ENCODE measurements around the gene TLR7.
A peak's percentile ranks its signal among the peaks of the same experiment; 100 is the strongest.

TLR7 gene

DNA sequence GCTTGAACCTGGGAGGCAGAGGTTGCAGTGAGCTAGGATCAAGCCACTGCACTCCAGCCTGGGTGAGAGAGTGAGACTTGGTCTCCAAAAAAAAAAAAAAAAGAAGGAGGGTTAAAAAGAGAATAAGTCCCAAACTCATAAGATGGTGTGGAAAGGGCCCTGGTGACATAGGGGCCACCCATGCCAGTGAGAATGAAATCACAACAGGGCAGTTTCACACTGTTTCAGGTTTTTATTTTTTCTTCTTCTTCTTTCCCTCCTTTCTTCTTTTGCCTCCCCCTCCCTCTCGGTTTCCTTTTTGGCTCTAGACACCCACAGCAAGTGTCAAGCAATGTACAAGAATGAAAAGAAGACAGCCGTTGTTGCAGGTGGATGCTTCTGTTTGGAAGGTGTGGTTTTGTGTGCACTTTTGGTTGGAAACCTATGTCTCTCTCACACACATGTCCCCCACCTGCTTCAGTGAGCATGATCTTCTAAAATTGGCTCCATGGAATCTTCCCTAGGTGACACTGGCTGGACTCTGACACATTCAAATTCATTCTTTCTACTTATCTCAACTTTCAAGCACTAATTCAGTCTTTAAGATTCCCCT lies 25.1 kb downstream of the TLR7 start:
- DNase-seq: no peak

GRCh38 chrX:12892716-12893115 lies 25.8 kb downstream of the TLR7 start:
- DNase-seq: no peak

DNA sequence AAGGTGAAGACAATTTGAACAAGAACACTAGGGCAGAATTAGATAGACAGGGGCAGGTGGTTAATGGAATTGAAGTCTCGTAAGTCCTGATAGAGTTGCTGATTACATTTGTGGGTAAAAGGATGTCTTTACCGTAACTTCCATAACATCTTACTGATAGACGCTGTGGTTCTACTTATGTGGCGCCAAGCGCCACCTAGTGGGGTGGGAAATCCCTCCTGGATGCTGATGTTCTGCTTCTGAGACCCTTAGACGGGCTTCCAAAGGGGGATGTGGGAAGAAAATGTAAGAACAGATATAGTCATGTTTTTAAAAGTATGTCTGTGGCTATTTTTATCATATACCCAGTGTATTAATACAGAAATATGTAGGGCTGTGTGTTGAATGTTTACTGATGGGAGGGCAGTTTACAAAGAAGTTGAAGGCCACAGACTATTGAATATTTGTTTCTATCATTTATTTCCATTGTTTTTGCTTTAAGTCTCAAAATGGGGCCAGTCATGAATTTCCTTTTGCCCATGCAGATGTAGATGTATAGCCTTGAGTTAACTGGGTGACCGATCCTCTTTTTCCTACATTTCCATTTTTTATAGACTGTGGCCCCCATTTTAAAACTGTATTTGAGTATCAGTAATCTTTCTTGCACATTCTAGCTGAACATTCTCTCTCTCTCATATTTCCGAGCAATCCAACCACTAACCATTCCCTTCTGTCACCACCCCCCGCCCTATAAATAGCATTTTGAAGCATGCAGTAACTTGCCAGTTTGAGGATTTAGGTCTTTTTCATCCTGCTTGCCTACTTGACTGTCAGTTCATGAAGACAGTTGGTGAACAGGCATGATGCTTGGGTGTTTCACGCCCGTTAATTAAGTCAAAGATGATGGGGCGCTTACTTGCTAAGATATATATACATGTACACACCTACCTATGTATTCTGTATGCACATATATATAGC lies 27.5 kb downstream of the TLR7 start:
- peak; percentile 58 for DNase-seq

DNA sequence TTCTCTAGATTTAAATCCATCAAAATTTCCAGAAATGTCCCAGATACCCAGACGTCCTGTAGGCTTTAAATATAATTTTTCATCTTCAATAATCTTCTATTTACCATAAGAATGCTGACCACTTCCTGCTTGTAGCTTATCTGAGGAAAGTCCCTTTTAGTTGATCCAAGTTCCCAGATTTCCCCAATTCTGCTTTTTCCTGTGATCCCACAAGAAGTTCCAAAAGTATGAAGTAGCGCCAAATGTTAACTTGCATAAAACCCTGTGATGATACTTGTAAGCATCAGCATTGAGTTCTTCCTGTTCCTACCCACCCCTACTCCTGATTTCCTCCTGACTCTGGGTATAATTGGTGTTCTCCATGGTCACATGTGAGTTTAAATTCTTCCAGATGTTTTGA lies 29.0 kb downstream of the TLR7 start:
- DNase-seq: no peak

DNA sequence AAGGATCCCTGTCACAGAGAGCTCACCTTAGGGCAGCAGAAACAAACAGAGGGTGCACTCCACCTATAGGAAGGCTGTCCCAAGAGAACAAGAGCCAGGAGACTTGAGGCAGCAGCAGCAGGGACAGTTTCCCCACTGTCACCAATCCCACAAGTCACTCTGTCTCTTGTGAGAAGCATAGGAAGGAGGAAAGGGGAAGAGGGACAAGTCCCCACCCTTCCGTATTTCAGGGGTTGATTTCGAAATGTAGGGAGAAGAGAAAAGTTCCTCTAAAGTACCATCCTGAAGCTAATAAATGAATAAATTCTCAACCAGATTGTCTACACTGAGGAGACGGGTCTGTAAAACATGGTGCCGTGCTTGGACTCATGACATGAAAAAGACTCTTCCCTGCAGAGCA lies 30.1 kb downstream of the TLR7 start:
- no peak for DNase-seq

DNA sequence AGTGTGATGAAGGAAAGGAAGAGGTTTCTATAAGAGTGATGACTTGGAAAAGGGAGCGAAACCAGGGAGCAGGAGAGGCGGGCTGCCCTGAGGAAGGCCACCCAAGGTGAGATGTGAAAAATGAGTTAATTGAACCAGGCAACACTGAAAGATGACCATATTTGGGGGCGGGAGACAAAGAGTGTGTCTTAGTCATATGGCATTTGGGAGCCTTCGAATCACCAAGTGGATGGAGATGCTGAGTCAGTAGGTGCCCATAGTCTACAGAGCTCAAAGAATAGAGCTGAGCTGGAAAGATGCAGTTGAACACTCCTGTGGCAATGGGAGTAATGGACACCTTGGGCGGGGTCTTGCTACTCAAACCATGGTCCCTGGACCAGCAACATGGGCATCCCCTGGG lies 31.2 kb downstream of the TLR7 start:
- DNase-seq: no peak

- no peak for DNase-seq
Measured at GRCh38 chrX:12899506-12899905, 32.6 kb downstream of the TLR7 start.

DNA sequence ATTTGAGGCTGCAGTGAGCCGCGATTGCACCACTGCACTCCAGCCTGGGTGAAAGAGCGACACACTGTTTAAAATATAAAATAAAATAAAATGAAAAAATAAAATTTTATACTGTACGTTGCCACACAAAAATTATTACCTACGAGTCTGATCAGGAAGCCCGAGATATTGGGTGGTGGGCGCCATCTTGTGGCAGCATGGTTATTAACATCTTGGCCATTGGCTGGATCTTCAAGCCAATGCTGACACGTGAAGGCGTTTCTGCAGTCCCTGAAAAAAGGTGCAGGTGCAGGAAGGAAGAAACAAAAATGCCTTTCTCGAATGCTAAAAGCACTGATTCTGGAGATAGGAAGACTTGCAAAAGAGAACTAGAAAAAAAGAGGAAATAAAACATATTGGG lies 34.6 kb downstream of the TLR7 start:
- peak; percentile 79 for DNase-seq

DNA sequence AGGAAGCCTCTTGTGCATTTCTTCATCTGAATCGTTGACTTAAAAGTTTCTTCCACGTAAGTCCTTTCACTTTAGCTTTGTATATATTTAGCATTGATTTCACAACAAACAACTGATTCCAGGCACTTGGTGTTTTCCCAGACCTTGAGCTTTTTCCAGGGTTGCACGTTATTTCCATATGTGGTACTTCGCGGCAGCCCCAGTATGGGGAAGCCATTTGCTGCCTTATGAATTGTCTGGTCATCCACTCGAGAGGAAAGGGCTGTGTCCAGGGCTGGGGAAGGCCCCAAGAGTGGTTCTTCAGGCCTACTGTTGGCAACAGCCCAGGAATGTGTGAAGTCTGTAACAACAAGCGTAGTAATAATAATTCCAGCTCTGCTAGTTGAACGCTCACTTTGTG lies 36.8 kb downstream of the TLR7 start:
- no peak for DNase-seq

- no peak for DNase-seq
Measured at GRCh38 chrX:12906046-12906761, 39.3 kb downstream of the TLR7 start, which contains the start of gene TLR8. TSS of gene TLR8 (plus strand) at chrX:12906620. CDS start at chrX:12906707, 87 bp downstream.

DNA sequence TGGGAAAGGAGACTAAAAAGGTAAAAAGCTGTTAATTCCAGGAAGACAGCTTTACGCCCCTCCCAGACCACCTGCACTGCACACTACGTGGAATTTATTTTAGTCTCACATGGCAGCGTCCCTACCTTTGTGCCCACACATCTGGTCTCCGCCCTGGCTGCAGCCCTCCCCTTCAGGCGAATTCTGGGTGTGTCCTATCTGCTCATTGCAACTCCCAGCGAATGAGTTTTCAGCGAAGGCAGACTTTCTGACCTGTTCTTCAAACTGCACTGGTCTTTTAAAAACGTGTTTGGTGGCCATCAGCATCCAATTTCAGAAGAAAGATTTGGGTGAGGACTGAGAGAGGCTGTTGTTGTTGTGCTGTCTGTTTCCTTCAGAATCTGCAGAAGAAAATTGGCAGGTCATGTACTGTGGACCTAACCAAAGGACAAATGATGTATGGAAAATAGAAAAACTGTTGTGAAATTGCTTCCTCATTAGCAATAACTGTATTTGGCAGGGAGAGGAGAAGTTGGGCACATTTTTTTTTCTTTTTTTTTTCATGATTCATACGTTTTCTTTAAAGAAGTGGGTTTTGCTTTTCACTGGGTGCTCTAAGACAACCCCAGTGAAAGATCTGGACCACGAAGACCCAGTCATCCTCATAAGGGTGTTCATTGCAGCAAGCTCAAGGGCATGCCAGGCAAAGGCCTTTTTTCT lies 43.7 kb downstream of the TLR7 start:
- DNase-seq: no peak

DNA sequence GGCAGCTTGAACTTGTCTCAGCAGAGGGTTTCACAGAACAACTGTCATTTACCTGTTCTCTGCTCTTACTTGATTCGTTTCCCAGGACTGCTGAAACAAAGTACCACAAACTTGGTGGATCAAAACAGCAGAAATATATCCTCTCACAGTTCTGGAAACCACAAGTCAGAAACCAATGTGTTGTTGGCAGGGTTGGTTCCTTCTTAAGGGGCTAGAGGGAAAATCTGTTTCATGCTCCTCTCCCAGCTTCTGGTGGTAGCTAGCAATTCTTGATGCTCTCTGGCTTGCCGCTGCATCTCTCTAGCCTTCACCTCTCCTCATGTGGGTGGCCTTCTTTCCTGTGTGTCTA lies 44.2 kb downstream of the TLR7 start:
- no peak for DNase-seq

GRCh38 chrX:12912791-12913482 lies 46.1 kb downstream of the TLR7 start:
- DNase-seq: no peak

GRCh38 chrX:12917753-12918152 lies 50.9 kb downstream of the TLR7 start:
- no peak for DNase-seq

DNA sequence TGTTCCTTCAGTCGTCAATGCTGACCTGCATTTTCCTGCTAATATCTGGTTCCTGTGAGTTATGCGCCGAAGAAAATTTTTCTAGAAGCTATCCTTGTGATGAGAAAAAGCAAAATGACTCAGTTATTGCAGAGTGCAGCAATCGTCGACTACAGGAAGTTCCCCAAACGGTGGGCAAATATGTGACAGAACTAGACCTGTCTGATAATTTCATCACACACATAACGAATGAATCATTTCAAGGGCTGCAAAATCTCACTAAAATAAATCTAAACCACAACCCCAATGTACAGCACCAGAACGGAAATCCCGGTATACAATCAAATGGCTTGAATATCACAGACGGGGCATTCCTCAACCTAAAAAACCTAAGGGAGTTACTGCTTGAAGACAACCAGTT lies 52.2 kb downstream of the TLR7 start:
- DNase-seq: no peak

GRCh38 chrX:12919620-12920019 lies 52.7 kb downstream of the TLR7 start:
- DNase-seq: no peak

DNA sequence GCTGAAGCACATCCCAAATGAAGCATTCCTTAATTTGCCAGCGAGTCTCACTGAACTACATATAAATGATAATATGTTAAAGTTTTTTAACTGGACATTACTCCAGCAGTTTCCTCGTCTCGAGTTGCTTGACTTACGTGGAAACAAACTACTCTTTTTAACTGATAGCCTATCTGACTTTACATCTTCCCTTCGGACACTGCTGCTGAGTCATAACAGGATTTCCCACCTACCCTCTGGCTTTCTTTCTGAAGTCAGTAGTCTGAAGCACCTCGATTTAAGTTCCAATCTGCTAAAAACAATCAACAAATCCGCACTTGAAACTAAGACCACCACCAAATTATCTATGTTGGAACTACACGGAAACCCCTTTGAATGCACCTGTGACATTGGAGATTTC lies 54.1 kb downstream of the TLR7 start:
- DNase-seq: no peak

DNA sequence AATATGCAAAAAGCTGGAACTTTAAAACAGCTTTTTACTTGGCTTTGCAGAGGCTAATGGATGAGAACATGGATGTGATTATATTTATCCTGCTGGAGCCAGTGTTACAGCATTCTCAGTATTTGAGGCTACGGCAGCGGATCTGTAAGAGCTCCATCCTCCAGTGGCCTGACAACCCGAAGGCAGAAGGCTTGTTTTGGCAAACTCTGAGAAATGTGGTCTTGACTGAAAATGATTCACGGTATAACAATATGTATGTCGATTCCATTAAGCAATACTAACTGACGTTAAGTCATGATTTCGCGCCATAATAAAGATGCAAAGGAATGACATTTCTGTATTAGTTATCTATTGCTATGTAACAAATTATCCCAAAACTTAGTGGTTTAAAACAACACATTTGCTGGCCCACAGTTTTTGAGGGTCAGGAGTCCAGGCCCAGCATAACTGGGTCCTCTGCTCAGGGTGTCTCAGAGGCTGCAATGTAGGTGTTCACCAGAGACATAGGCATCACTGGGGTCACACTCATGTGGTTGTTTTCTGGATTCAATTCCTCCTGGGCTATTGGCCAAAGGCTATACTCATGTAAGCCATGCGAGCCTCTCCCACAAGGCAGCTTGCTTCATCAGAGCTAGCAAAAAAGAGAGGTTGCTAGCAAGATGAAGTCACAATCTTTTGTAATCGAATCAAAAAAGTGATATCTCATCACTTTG lies 55.2 kb downstream of the TLR7 start:
- no peak for DNase-seq

DNA sequence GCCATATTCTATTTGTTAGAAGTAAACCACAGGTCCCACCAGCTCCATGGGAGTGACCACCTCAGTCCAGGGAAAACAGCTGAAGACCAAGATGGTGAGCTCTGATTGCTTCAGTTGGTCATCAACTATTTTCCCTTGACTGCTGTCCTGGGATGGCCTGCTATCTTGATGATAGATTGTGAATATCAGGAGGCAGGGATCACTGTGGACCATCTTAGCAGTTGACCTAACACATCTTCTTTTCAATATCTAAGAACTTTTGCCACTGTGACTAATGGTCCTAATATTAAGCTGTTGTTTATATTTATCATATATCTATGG lies 55.7 kb downstream of the TLR7 start:
- no peak for DNase-seq

DNA sequence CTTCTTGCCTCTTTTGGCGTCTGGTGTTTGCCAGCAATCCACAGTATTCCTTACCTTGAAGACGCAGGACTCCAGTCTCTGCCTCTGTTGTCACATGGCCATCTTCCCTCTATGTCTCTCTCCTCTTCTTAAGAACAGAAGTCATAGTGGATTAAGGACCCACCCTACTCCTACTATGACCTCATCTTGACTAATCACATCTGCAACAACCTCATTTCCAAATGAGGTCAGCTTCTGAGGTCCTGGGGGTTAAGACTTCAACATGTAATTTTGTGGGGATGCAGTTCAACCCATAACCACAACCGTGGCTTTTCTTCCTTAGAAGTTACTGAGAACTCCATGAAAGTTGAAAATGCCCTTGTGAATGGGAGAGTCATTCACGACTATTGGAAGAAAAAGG lies 62.8 kb downstream of the TLR7 start:
- DNase-seq: no peak

GRCh38 chrX:12930150-12930549 lies 63.3 kb downstream of the TLR7 start:
- DNase-seq: no peak

DNA sequence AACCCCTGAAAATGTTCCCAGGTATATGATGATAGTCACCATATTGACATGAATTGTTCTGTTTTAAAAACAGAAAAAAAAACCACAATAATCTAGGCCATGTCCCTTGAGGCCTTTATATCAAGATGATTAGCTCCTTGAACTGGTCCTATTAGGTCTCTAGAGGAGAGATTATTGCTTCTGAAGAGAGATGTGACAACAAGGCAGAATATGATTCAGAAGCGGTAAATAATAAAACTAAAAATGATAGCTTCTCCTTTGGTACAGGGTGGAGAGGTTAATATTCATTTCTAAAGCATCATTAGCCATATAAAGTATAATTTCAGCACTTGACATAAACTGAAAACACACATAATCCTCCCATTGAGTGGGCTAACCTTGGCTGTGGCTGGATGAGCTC lies 65.4 kb downstream of the TLR7 start:
- DNase-seq: no peak

Data from CD4-positive, alpha-beta T cell treated with Interleukin-17A for 4 hours (primary cell).